Cerebellar nuclear complex (tissue), 1 donor: ENCODE data around the gene LY6G6D.
A peak's percentile ranks its signal among the peaks of the same experiment; 100 is the strongest.

Experiments used
- DNase-seq, 2 experiments: peaks; one replicate each; lab custom pipeline; 2025; lab: John Stamatoyannopoulos, UW

Gene LY6G6D

GRCh38 chr6:31715022-31715958 lies at the start of gene LY6G6D:
Gene LY6G6D, plus strand, starts transcription at chr6:31715348. Its CDS starts 8 bp downstream, at chr6:31715356.
- DNase-seq: no peak

DNA sequence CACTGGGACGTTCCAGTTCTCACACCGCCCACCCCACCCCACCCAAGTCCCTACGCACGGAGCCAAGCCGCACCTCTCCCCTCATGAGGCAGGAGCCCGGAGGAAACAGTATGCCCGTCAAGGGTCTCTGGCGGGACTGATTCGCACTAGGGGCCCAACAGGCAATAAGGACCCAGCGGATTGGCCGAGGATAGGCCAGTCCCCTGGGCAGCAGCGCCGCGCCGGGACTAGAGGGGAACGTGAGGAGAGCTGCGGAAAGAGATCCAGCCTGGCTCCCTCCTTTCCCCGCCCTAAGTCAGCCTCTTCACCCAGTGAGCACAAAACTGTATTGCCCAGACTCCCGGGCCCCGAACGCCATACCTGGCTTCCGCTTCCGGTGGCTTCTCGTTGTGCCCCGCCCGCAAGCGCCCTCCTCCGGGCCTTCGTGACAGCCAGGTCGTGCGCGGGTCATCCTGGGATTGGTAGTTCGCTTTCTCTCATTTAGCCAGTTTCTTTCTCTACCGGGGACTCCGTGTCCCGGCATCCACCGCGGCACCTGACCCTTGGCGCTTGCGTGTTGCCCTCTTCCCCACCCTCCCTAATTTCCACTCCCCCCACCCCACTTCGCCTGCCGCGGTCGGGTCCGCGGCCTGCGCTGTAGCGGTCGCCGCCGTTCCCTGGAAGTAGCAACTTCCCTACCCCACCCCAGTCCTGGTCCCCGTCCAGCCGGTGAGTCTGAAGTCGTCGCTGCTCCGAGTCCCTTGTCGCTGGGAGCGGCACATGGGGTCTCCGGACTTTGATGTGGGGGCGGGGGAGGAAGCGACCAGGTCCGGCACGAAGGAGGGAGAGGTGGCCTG lies 49.4 kb upstream of the LY6G6D start, which contains the start of gene CSNK2B:
Gene CSNK2B (plus strand): TSS at position 580 of the 836 bp plus-strand sequence. CDS start 752 bp downstream, outside the sequence.
- DNase-seq: peak; percentile 95 to 98

GRCh38 chr6:31666337-31666965 lies 48.7 kb upstream of the LY6G6D start:
- DNase-seq: no peak

- no peak for DNase-seq
Observed at GRCh38 chr6:31669676-31670075, 45.5 kb upstream of the LY6G6D start, which contains the start of gene LY6G5B. Gene LY6G5B, plus strand, starts transcription at chr6:31669976. Its CDS starts 975 bp downstream, at chr6:31670951.

GRCh38 chr6:31676322-31676903 lies 38.7 kb upstream of the LY6G6D start:
- DNase-seq: no peak

DNA sequence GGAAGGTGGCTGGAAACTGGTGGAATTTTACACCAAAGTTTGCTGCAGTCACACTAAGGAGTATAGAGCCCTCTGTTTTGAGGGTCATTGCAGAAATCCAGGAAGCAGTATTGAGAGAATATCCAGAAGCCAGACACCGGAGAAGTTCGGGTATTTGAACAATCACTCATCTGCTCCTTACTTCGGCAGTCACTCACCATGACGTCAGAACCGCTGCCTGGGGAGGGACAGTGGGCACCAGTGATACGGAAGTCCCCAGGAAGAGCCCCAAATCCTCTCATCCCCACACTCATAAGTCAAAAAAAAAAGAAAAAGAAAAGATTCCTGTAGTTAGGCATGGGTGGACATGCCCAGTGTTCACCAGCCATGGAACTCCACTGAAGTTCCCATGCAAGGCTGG lies 38.2 kb upstream of the LY6G6D start:
- DNase-seq: no peak

GRCh38 chr6:31677955-31678354 lies 37.2 kb upstream of the LY6G6D start:
- no peak for DNase-seq

DNA sequence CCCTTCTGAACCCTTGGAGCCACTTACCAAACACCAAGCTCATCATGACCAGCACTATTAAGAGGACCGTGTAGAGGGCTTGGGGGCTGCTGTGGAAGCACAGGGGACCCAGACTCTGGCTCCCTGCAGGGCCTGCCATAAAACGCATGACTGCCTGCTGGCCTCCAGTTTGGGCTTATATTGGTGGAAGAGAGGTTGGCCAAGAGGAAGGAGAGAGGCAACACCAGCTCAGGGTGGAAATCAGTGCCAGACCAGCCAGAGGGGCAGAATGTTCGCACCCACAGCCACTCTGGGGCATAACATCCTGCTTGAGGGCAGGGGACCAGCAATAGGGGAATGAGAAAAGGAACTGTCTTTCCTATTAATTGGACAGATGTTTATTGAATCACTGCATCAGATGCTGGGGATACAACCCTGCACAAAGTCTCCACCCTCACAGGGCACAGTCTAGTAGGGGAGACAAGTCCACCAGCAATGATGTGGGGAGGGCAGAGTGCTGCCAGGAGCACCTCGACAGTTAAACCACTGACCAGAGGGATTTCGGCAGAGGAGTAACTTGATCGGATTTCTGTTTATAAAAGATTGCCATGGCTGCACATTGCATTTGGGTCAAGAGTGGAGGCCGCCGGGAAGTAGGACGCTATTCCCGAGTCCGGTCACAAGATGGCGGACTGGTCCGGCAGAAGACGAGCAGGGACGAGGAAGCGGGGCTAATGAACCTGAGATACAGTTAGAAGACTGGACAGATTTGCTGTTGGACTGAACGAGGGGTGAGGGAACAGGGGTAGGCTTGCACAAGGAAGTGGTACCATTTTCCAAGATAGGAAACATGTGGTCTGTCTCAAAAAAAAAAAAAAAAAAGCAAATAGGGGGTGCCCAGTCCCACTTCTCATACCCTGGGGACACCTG lies 34.7 kb upstream of the LY6G6D start, which contains the start of gene LY6G5C:
Gene LY6G5C (minus strand): TSS at position 842 of the 909 bp plus-strand sequence. CDS start 694 bp downstream, at position 148.
- peak in 1 of 2 experiments; percentile 72 for DNase-seq

DNA sequence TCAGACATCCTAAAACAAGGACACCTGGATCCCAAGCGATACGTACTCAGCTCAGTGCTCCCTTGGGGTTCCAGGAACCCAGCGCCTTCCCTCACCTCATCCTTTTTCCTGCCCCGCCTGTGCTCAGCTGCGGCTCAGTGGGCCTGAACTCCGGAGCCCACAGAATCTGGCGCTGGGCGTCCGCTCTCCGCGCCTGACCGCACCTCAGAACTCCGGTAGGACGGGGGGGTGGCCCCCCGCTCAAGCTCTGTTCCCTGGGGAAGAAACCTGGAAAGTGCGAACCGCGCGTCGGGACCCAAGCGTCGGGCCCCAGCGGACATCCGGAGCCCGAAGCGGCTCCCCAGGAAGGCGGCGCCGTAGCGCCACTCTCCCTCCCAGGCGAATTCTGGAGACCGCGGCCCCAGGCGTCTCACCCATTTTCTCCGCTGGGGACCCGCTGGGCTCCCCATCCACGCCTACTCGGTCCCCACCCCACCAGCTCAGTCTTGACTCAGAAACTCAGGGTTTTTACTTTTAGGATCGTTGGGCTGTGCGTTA lies 33.9 kb upstream of the LY6G6D start:
- no peak for DNase-seq

DNA sequence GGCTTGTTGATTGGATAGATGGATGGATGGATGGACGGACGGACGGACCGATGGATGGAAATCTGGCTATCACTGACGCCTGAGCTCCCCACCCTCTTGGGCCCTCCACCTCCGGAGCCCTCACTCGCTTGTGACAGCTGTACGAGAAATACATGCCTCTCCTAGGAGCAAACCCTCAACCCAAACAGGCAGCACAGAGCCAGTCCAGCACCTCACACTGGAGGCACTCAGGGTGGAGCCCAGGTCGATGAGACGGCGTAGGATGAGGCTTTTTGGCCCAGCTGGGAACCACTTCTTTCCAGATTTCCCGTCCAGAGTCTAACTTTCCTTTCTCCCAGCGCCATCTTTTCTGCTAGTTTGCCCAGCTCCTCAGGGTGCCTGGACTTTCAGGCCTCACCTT lies 31.6 kb upstream of the LY6G6D start:
- DNase-seq: no peak

DNA sequence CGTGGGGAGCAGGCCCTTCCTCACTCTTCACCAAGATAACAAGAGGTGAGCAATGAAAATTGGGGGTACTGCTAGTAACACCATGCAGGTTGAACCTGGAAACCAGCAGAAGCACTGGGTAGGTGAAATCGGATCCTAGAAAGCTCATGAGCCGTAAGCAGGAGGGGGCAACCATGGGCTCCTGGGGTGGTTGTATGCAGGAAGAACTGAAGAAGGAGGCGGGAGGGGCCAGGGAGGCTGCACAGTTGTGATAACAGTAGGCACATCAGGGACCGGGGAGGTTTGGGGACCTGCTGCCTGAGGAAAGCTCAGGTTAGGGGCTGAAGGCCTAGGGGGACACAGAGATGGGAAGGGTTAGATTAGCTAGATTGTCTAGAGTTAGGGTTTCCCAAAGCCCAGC lies 28.7 kb upstream of the LY6G6D start:
- DNase-seq: no peak

GRCh38 chr6:31687321-31687720 lies 27.8 kb upstream of the LY6G6D start:
- no peak for DNase-seq

DNA sequence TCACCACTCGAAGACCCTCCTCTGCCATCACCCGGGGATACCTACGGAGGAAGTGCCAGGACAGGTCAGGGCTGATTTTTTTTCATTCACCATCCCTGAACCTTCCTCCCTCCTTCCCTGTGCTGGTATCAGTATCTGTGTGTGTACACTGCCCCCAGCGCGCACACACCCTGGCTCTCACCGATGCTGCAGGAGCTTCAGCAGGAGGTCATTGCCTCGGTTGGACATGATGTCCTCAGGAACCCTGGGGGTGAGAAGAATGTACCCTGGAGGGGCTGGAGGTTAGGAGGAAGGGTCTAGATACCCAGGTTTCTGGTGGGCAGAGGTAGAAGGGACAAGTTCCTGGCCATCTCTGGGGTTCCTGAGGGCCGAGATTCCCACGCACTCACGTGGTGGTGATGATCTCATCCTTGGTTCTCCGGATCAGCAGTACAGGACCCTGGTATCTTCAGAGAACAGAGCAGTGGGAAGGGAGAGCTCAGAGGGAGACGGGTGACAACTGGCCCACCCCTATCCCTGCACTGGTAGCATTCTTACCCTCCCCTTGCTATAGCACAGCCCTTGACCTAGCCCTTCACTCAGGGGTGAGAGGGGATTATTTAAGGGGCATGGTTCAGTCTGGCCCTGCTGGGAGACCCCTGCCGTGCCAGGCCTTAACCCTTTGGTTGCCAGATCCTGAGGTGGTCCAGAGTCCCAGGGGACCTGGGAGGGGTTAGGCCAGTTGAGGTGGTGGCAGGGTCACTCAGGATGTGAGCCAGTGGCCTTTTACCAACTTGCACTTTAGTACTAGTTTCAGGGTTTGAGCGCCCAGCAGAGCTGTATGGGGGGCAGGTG lies 27.1 kb upstream of the LY6G6D start:
- DNase-seq: no peak

- no peak for DNase-seq
Observed at GRCh38 chr6:31689249-31690110, 25.7 kb upstream of the LY6G6D start.

- DNase-seq: no peak
Observed at GRCh38 chr6:31690231-31691077, 24.7 kb upstream of the LY6G6D start.

DNA sequence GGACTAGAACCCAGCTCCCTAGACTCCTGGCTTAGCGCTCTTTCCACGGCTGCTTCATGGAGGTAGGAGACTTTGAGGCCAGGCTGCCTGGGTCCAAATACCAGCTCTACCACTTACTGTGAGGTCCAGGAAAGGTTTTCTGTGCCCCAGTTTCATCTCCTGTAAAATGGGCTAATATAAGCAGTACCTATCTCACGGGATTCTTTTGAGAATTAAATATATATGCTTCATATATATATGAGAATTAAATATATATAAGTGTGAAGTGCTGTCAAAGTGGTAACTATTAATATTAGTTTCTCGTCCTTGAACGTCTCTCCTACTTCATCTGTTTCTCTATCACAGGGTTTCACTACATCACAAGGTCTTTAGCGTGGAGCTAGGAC lies 24.1 kb upstream of the LY6G6D start:
- no peak for DNase-seq

GRCh38 chr6:31691564-31692108 lies 23.5 kb upstream of the LY6G6D start:
- no peak for DNase-seq
